Loucy (cell line): ENCODE data around the gene CDKN1C.

ENCODE experiments used
- EZH2phosphoT487 ChIP-seq: fragments of 200-600 bp; IDR thresholded peaks from 2 replicates; pipeline ENCODE4 v1.6.1; 2018; ENCODE audit warnings: antibody characterized with exemption, mild to moderate bottlenecking, moderate library complexity, borderline replicate concordance
- TF ChIP-seq, protein P1 (sequence below): fragments of 200-600 bp; sonication (generic); conservative IDR thresholded peaks from 2 replicates; pipeline ENCODE4 v1.5.1; 2014; ENCODE audit warnings: mild to moderate bottlenecking, antibody characterized with exemption, low read length

DNA sequence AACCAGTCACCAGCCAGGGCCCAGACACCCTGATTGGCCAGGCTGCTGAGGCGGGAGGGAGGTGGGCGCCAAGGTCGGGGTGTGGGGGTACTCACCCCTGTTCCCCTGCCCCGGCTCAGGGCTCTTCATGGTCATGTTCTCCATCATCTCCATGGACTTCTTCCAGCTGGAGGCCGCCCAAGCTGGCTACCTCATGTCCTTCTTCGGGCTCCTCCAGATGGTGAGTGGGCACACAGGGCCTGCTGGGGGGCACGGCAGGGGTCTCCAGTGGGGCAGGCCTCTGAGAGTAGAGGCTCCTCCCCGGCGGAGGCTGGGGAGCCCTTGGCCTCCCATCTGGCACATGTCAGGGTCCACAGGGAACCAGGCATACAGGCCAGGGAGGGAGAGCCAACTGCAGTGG is 33.6 kb upstream of the CDKN1C start:
- TF ChIP-seq, protein P1, sequence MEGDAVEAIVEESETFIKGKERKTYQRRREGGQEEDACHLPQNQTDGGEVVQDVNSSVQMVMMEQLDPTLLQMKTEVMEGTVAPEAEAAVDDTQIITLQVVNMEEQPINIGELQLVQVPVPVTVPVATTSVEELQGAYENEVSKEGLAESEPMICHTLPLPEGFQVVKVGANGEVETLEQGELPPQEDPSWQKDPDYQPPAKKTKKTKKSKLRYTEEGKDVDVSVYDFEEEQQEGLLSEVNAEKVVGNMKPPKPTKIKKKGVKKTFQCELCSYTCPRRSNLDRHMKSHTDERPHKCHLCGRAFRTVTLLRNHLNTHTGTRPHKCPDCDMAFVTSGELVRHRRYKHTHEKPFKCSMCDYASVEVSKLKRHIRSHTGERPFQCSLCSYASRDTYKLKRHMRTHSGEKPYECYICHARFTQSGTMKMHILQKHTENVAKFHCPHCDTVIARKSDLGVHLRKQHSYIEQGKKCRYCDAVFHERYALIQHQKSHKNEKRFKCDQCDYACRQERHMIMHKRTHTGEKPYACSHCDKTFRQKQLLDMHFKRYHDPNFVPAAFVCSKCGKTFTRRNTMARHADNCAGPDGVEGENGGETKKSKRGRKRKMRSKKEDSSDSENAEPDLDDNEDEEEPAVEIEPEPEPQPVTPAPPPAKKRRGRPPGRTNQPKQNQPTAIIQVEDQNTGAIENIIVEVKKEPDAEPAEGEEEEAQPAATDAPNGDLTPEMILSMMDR = no peak
- no peak for TF ChIP-seq EZH2phosphoT487
